H7 (cell line): ENCODE measurements around the gene DCAF5. TPM values are rescaled to one million over a fixed set of nuclear protein-coding genes. Genes with fewer than 3 reads are reported as not detected.
A peak's percentile ranks its signal among the peaks of the same experiment; 100 is the strongest.
"Not testable (repeated sequence)": the region's sequence is repeated elsewhere in the genome, so short reads cannot be mapped to it uniquely, and the experiment has no call there.

Experiments
- DNase-seq: peaks from one replicate; pipeline ENCODE4 v3.0.0; 2012
- H3K27me3 ChIP-seq: 2 replicates; pipeline ENCODE4 v1.6.0; 2011; ENCODE audit warnings: mild to moderate bottlenecking, low read length; ENCODE audit not compliant: control insufficient read depth, insufficient read depth
- H3K36me3 ChIP-seq: replicated peaks from 2 replicates; pipeline ENCODE4 v1.5.1; 2011; ENCODE audit warnings: low read length; ENCODE audit not compliant: control insufficient read depth, insufficient read depth
- H3K4me3 ChIP-seq: 2 replicates; pipeline ENCODE4 v1.5.1; 2011; ENCODE audit warnings: low read depth, mild to moderate bottlenecking, control low read depth, low read length, moderate library complexity; ENCODE audit not compliant: insufficient read depth
- total RNA-seq: library from RNA; depleted of rRNA; stranded (reverse); fragments of >200 nt; shearing (Covaris generic); gene quantifications from 2 replicates; pipeline ENCODE4 v1.2.3, GENCODE V29; 2014

DCAF5 gene
- total RNA-seq, 1 experiment from 2014 or later, result 31.9 TPM

DNA sequence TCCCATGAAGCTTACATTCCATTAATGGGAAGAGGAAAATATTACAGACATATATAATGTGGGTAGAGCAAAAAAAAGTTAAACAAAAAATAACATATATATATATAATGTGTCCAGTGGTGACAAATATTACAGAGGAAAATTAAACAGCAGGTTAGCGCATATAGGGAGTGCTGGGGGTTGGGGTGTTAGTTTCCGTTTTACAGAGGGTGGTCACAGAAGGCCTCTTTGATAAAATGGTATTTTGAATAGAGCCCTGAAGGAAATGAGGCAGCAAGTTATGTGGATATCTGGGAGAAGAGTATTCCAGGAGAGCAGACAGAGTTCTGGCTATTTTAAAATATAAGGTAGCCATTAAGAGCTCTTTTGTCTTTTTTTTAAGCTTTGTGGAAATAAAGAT, 73.2 kb downstream of the DCAF5 start:
- DNase-seq, result no peak
- Histone ChIP-seq H3K36me3 (no peaks in the 10 kb centered on the region), H3K27me3 (no peaks in the 10 kb centered on the region), H3K4me3 (no peak overlapping the region)

DNA sequence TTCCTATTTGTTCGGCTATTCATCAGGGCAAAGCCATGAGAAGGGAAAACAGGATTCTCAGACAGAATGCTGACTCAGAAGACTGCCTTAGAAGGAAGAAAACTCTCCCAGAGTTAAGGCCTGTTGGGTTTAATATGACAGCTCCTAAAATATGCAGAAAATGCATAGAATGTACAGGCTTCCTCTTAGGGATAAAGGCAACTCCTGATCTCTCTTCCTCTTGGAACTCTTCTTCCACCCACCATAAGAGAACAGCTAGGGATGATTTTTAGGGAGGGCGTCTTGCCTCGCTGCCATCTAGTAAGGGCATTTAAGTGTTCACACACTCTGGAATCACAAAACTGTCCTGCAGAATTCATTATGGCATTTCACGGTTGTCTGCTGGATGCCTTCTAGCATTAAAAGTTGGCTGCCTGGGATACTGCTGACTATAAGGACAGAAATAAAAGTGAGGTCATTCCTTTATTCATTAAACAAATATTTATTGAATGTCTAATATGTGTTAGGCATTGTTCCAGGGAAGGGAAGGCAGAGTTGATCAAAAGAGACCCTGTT, 73.7 kb downstream of the DCAF5 start:
- H3K27me3 ChIP-seq, result no peaks in the 10 kb centered on the region
- H3K4me3 ChIP-seq, result no peak overlapping the region
- no peaks in the 10 kb centered on the region for H3K36me3 ChIP-seq
- DNase-seq, result no peak

DNA sequence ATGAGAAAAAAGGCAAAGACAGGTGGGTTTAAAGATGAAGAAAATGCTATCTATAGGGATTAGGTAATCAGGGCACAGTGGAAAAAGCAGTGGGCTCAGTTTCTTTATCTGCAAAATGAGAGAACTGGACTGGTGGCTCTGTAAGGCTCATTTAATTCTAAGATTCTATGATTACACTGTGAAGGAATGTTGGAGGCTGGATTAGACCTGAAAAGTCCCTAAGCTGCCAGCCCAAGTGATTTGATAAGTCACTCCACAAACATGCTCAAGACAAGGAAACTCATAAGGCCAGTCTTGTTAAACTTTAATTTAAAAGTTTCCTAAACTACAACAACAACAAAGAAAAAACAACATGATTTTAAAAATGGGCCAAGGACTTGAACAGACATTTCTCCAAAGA, 75.1 kb downstream of the DCAF5 start:
- Histone ChIP-seq H3K36me3 (no peaks in the 10 kb centered on the region), H3K4me3 (no peak overlapping the region), H3K27me3 (no peaks in the 10 kb centered on the region)
- DNase-seq, result no peak

DNA sequence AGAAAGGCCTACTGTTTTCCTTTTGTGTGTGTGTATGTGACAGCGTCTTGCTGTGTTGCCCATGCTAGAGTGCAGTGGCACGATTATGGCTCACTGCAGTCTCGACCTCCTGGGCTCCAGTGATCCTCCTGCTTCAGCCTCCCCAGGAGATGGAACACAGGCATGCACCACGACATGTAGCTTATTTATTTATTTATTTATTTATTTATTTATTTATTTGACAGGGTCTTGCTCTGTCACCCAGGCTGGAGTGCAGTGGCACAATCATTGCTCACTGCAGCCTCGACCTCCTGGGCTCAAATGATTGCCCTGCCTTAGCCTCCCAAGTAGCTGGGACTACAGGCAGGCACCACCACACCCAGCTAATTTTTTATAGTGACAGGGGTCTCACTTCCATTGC, 75.7 kb downstream of the DCAF5 start:
- DNase-seq, H3K27me3 ChIP-seq, H3K4me3 ChIP-seq, H3K36me3 ChIP-seq: not testable (repeated sequence)

DNA sequence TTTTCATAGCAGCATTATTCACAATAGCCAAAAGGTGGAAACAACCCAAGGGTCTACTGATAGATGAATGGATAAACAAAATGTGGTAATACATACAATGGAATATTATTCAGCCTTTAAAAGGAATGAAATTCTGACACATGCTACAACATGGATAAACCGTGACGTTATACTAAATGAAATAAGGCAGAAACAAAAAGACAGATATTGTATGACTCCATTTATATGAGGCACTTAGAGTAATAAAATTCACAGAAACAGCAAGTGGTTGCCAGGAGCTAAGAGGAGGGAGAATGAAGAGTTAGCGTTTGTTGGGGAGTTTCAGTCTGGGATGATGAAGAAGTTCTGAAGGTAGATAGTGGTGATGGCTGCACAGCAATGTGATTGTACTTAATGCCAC, 76.6 kb downstream of the DCAF5 start:
- no peak overlapping the region for H3K4me3 ChIP-seq
- no peak for DNase-seq
- H3K36me3 ChIP-seq, result no peaks in the 10 kb centered on the region
- H3K27me3 ChIP-seq, result no peaks in the 10 kb centered on the region

DNA sequence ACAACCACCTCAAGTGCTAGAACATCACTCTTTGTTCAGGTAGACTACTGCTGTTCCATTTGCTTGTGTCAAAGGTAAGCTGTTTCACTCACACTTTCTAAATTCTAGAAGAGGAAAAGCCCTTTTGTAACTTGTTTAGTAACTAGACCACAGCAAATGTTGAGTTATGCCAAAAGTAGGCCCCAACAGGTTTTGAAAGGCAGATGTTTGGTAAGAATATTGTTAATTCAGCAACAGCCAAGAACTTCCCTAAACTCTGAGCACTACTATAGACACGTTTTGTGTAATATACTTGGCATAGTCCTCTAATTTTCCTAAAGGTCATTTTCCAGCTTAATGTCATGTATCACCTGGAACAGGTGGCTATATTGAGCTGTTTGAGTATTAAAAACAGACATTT, 79.0 kb downstream of the DCAF5 start:
- no peak for DNase-seq
- Histone ChIP-seq H3K4me3 (no peak overlapping the region), H3K36me3 (no peaks in the 10 kb centered on the region), H3K27me3 (no peaks in the 10 kb centered on the region)

DNA sequence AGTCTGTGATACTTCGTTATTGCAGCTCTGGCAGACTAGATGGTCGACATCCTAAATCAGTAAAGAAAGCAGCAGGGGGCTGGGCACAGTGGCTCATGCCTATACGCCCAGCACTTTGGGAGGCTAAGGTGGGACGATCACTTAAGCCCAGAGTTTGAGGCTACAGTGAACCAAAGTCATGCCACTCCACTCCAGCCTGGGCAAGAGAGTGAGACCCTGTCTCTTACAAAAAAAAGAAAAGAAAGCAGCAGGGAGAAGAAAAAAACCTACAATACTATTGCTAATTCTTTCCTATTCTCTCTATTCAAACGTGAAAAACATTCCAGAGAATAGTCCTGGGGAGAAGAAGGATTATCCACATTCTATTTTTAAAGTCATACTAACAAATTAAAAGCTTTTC, 79.5 kb downstream of the DCAF5 start:
- DNase-seq, result no peak
- Histone ChIP-seq H3K36me3 (no peaks in the 10 kb centered on the region), H3K27me3 (no peaks in the 10 kb centered on the region), H3K4me3 (no peak overlapping the region)

DNA sequence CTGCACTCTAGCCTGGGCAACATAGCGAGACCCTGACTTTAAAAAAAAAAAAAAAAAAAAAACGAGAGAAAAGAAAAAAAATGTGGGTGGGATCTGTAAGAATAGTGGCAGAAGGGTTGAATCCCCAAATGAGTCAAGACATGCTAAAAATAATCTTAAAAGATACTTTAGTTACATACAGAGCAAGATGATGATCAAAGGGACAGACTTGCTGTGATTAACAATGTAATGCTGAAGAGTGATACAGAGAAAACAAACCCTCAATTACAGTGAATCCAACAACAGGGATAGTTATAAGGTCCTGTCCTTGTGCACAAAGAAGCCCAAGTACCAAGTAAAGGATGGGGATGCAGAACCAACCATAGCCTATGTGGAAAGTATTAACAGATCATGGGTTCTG, 80.3 kb downstream of the DCAF5 start:
- Histone ChIP-seq H3K4me3 (no peak overlapping the region), H3K36me3 (no peaks in the 10 kb centered on the region), H3K27me3 (no peaks in the 10 kb centered on the region)
- no peak for DNase-seq

DNA sequence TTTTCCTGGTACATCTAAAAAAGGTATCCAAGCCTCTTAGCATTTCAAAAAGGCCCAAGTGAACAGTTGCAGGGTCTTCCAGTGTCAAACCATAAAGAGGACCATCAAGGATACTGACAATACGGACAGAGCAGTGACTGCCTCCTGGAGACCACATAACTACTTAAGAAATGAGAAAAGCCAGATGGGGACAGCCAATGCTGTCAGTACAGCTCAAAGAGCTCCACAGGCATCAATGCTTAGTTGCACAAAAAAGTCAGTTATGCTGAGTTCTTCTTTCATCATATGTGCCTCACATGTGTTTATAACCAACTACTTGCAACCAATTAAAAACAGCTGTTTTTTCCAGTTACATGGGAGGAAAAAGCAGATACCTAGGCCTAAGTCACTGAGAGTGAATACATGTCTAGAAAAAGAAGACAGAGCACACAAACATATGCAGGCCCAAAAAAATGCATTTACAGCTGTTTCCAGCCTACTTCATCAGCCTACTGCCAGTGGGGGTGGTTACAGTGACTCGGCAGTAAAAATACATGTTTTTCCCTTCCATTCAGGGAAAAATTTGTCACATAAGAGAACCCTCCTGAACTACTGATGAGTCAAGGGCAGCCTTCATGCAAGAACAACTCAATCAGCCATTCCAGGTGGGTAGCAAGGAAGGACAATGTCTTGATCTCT, 84.0 kb downstream of the DCAF5 start:
- Histone ChIP-seq H3K36me3 (no peaks in the 10 kb centered on the region), H3K4me3 (no peak overlapping the region), H3K27me3 (no peaks in the 10 kb centered on the region)
- no peak for DNase-seq

DNA sequence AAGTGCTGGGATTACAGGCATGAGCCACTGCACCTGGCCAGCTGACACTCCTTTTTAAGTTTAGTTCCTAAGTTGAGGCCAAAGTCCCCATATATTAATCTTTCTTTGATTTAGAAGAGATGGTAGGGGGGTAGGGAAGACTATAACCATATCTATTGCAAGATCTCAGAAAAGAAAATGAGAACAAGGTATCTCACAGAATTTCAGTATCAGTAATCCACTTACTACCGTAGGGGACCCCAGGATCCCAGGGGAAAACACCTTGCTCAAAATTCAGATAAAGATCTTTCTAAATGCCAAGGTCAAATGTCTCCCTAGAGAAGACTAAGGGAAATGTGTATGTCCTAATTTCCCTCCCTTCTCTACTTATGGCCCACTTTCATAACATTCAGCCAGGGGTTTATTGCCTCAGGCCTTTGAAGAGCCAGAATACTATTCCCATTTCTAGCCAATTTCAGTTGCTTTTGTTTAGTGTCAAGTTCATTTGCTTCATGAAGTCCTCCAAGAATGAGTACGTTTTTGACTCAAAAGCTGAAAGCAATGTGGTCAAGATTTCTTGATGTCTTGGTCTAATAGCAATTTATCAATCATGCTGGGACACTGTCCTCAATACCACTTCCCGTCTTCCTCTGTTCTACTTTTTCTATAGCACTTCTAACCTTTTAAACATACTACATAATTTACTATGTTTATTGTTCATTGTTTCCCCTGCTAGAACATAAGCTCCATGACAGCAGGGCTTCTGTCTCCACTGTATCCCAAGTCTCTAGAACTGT, 86.3 kb downstream of the DCAF5 start:
- no peaks in the 10 kb centered on the region; the same call in 1 of the 2 replicates for H3K36me3 ChIP-seq
- no peak for DNase-seq
- H3K4me3 ChIP-seq, result no peak overlapping the region
- H3K27me3 ChIP-seq, result no peaks in the 10 kb centered on the region

DNA sequence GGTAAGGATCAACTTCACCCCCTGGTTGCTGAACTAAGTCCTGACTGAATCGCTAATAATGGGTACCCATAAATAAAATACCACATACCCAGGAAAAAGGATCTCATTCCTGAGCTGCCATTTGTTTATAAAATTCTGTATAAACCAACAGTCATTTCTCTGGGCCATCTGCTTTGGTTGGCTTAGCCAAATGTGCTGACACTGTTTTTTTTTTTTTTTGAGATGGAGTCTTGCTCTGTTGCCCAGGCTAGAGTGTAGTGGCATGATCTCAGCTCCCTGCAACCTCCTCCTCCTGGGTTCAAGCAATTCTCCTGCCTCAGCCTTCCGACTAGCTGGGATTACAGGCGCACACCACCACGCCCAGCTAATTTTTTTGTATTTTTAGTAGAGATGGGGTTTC, 87.0 kb downstream of the DCAF5 start:
- not testable (repeated sequence) for H3K27me3 ChIP-seq, H3K4me3 ChIP-seq, DNase-seq, H3K36me3 ChIP-seq

DNA sequence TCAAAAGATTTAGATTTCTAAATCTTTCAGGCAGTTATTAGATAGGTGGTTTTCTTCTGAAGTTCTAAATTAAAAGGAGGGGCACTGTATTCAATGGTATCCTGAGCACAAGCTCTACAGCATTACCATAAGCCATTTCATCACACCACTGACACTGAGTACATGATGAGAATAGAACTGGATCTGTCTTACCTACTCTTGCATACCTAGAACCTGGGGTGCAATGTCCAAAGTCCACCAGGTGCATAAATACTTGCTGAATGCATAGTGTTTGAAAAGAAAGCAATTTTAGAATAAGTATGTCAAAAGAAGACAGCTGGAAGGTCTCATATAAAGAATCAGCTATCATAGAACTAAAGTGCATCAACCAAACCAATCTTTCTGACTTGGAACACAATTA, 88.3 kb downstream of the DCAF5 start:
- Histone ChIP-seq H3K36me3 (no peaks in the 10 kb centered on the region; the same call in 1 of the 2 replicates), H3K4me3 (no peak overlapping the region), H3K27me3 (no peaks in the 10 kb centered on the region)
- no peak for DNase-seq

DNA sequence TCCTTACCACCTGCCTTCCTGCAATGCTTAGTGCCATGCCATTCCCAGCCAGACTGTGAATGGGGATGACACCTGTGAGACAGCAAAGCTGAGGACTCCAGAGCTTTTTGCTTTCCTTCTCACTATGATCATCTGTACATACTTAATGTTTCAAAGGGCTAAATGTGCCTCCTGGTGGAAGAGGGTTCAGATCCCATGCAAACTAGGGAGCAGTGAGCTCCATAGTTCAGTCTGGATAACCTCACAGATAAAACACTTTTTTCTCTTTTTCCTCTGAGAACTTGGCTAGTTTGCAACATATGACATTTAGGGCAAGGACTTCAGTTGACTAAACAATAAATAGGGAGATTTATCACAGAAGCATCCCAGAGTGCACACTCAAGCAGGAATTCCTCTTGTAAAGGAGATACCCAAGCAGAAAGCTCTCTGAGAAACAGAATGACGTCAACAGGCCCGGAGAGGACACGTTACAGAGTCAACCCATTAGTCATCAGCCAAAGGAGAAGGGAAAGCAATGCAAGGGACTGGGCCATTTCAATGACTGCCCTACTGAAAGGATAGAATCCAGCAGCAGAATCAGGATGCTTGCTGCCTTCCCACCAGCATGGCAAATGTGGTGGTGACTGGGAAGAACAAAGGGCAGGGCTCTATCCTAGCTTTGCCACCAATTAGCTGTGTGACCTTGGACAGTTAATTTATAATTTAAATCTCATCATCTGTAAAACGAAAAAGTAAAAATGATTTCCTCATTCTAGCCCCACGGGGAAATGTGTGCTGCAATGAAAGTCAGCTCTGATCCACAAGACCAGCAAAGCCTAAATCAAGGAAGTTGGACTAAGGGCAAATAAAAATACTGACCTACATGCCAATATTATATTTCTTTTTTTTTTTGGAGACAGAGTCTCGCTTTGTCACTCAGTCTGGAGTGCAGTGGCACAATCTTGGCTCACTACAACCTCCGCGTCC, 93.0 kb downstream of the DCAF5 start:
- H3K4me3 ChIP-seq, result no peak overlapping the region
- H3K27me3 ChIP-seq, result no peaks in the 10 kb centered on the region
- DNase-seq, result no peak
- H3K36me3 ChIP-seq, result peaks cover 1% of the 10 kb centered on the region

DNA sequence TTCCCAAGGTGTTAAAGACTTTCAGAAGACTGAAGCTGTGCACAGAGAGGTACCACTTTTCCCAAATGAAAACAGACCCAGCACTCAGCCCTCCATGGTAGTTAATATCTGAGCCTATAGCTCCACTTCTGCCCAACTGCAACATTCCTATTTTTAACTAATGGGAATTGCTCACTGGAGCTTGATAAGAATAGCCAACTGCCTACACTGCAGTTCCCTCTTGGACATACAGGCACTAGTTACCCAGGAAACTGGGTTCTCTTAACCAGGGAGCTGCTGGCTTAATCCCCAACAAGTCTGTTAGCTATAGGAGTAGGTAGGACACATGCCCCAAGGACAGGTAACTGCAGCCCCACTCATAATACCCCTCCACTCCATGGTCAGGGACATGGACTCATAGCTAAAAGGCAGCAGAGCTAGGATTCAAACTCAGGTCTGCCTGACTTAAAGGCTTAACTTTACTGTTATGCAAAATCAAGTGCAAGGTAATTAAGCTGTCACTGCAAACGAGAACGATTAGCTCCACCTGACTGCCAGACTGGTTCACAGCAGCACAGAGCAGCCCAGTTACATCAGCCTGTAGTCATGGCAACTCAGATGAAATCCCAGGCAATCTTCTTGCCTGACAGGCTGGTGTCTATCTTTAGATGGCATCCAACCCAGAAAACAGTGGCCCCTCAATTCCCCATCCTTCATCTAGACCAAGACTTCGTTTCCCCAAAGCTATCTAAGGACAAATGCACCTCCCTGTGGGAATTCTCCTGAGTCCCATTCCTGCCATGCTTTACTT, 96.7 kb downstream of the DCAF5 start:
- no peak overlapping the region for H3K4me3 ChIP-seq
- no peaks in the 10 kb centered on the region for H3K27me3 ChIP-seq
- peak; percentile 79 for DNase-seq
- peaks cover 1% of the 10 kb centered on the region; the same call in 1 of the 2 replicates for H3K36me3 ChIP-seq
